GM12864 (cell line): ENCODE data around the gene CERKL.

Experiments
- DNase-seq: peaks from one replicate; pipeline ENCODE4 v3.0.0-alpha.2; 2011; ENCODE audit warnings: low read depth
- H3K4me3 ChIP-seq: 2 replicates; pipeline ENCODE4 v1.5.1; 2011; ENCODE audit warnings: mild to moderate bottlenecking, low read depth, low read length, control low read depth
- CTCF ChIP-seq: IDR thresholded peaks from 2 replicates; pipeline ENCODE4 v1.5.1; 2011; ENCODE audit warnings: low read depth, mild to moderate bottlenecking, moderate library complexity, low read length, control low read depth, inconsistent platforms; ENCODE audit errors: missing control alignments

CERKL gene

GRCh38 chr2:181552808-181553207 is 104.1 kb downstream of the CERKL start:
- no peak for DNase-seq
- no peak for TF ChIP-seq CTCF
- H3K4me3 ChIP-seq = no peak overlapping the region

- TF ChIP-seq CTCF = no peak
- DNase-seq = no peak
- no peak overlapping the region for H3K4me3 ChIP-seq
Measured at GRCh38 chr2:181546086-181546485, 110.8 kb downstream of the CERKL start.

- DNase-seq = no peak
- no peak overlapping the region for H3K4me3 ChIP-seq
- TF ChIP-seq CTCF = no peak
Measured at GRCh38 chr2:181542170-181542569, 114.7 kb downstream of the CERKL start.

GRCh38 chr2:181540421-181540820 is 116.5 kb downstream of the CERKL start:
- no peak for DNase-seq
- TF ChIP-seq CTCF = no peak
- H3K4me3 ChIP-seq = no peak overlapping the region

- no peak for TF ChIP-seq CTCF
- H3K4me3 ChIP-seq = no peak overlapping the region
- no peak for DNase-seq
Measured at GRCh38 chr2:181536730-181537129, 120.2 kb downstream of the CERKL start.

GRCh38 chr2:181528441-181528840 is 128.5 kb downstream of the CERKL start:
- no peak for TF ChIP-seq CTCF
- DNase-seq = no peak
- H3K4me3 ChIP-seq = no peak overlapping the region

- TF ChIP-seq CTCF = no peak
- DNase-seq = no peak
- H3K4me3 ChIP-seq = no peak overlapping the region
Measured at GRCh38 chr2:181527058-181527457, 129.8 kb downstream of the CERKL start.
